Panc1 (cell line): ENCODE data around the gene ACIN1. TPM values are rescaled to one million over a fixed set of nuclear protein-coding genes. Genes with fewer than 3 reads are reported as not detected.

Experiments
- ATAC-seq: fragments of 200-7000 bp; cut with Tn5 transposase; 2 replicates; pipeline ENCODE4 v1.9.1; 2020; ENCODE audit warnings: mild to moderate bottlenecking, moderate library complexity
- BruUV-seq: library from RNA; stranded (reverse); fragments of 400-500 nt; replicated peaks from 2 replicates; lab custom pipeline; 2021; lab: Mats Ljungman, UMichigan
- CTCF ChIA-PET: fragments of 300-600 bp; sonication (Branson Sonifier 250); formaldehyde crosslinking; loops from one replicate; lab custom pipeline; 2022; ENCODE audit warnings: antibody characterized with exemption; lab: Charles Lee
- POLR2A ChIA-PET: fragments of 300-600 bp; sonication (Branson Sonifier 250); formaldehyde crosslinking; loops from one replicate; lab custom pipeline; 2022; ENCODE audit warnings: antibody characterized with exemption; lab: Charles Lee
- DNase-seq: peaks from one replicate; pipeline ENCODE4 v3.0.0-alpha.2; 2010; ENCODE audit warnings: low read depth, low spot score
- H3K27ac ChIP-seq: 2 replicates; pipeline ENCODE4 v1.5.1; 2011; ENCODE audit warnings: mild to moderate bottlenecking, low read length, inconsistent platforms
- H3K27me3 ChIP-seq: fragments of 200-500 bp; sonication (Bioruptor generic); 2 replicates; pipeline ENCODE4 v1.6.0; 2014; ENCODE audit warnings: low read length, inconsistent platforms; ENCODE audit not compliant: control insufficient read depth, insufficient read depth
- H3K36me3 ChIP-seq: fragments of 200-500 bp; sonication (Bioruptor generic); 2 replicates; pipeline ENCODE4 v1.5.1; 2014; ENCODE audit warnings: inconsistent platforms, mild to moderate bottlenecking, low read length, moderate library complexity; ENCODE audit not compliant: control insufficient read depth, insufficient read depth
- H3K4me1 ChIP-seq: 2 replicates; pipeline ENCODE4 v1.5.1; 2011; ENCODE audit warnings: inconsistent platforms, mild to moderate bottlenecking, low read length, moderate library complexity; ENCODE audit not compliant: control insufficient read depth, insufficient read depth
- H3K4me3 ChIP-seq, 2 experiments: 2 replicates each; pipeline ENCODE4 v1.5.1; 2011 to 2012; ENCODE audit warnings: low read depth in 2 of 2, low read length in 2 of 2, mild to moderate bottlenecking in 2 of 2, inconsistent platforms in 1 of 2, moderate library complexity in 1 of 2
- H3K9me3 ChIP-seq: fragments of 200-500 bp; sonication (Bioruptor generic); 2 replicates; pipeline ENCODE4 v1.5.1; 2014; ENCODE audit warnings: low read depth, mild to moderate bottlenecking, inconsistent platforms, low read length, moderate library complexity; ENCODE audit not compliant: control insufficient read depth, insufficient read depth
- POLR2AphosphoS5 ChIP-seq: IDR thresholded peaks from 2 replicates; pipeline ENCODE4 v1.6.1; 2012; ENCODE audit warnings: mild to moderate bottlenecking, low read depth, low read length, moderate library complexity
- SIN3A ChIP-seq: IDR thresholded peaks from 2 replicates; pipeline ENCODE4 v1.6.1; 2012; ENCODE audit warnings: low read depth, mild to moderate bottlenecking, low read length, moderate library complexity, borderline replicate concordance; ENCODE audit not compliant: insufficient read depth
- TCF7L2 ChIP-seq: IDR thresholded peaks from 2 replicates; pipeline ENCODE4 v1.6.1; 2011; ENCODE audit warnings: mild to moderate bottlenecking, low read depth, low read length, inconsistent platforms
- in situ Hi-C: cut with HindIII; loops from 2 replicates; pipeline ENCODE4 v1.10.0; 2016; ENCODE audit warnings: low sequenced_read_pairs, low pct_unique_long_range_greater_than_20kb
- intact Hi-C: fragments of 100-400 bp; cut with micrococcal nuclease; formaldehyde crosslinking; loops from one replicate; pipeline ENCODE4 v1.10.0; 2022; ENCODE audit not compliant: unreplicated experiment
- total RNA-seq: library from RNA; stranded (reverse); gene quantifications from one replicate; pipeline ENCODE4 v1.2.1, GENCODE V29; 2021; ENCODE audit not compliant: unreplicated experiment
- TF ChIP-seq, protein P1 (sequence below): fragments of 450-650 bp; IDR thresholded peaks from 2 replicates; pipeline ENCODE4 v1.5.1; 2017; ENCODE audit warnings: mild to moderate bottlenecking
- TF ChIP-seq, protein P2 (sequence below), 2 experiments: IDR thresholded peaks; 2 replicates each; pipeline ENCODE4 v1.6.1; 2011 to 2012; ENCODE audit warnings: low read depth in 2 of 2, control low read depth in 1 of 2, low read length in 1 of 2, mild to moderate bottlenecking in 1 of 2, moderate library complexity in 1 of 2; ENCODE audit not compliant: insufficient read depth in 1 of 2

ACIN1 gene
- total RNA-seq, 1 experiment from 2014 or later, result 162 TPM

DNA sequence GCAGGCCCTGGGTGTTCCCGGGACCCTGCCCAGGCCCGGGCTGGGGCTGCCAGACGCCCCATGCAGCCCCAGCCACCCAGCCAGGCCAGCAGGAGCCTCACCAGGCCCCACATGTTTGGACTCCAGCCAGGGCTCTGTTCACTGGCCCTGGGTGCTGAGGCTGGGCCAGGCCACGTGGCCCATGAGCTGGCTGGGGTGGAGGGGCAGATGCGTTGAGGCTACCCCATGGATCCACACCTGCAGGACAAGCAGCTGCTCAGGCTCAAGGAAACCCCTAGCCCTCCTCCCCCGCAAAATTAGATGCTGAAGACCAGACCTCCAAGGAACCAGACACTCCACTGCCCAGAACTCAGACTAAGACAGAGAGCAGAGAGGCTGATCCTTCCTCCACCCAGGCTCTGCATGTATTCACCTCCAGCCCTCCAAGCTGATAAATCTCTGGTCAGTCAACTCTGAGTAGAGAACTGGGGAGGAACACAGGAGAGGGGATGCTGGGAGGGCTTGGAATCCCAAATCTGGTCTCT lies 39.3 kb downstream of the ACIN1 start:
- intact Hi-C loops, result loop anchor here (5.0 kb wide), 1 partner anchor 123 kb away; no protein-coding TSS in a partner anchor
- Histone ChIP-seq H3K4me1 (peaks cover 3% of the 10 kb centered on the region), H3K27me3 (no peaks in the 10 kb centered on the region), H3K27ac (no peak overlapping the region), H3K9me3 (no peaks in the 10 kb centered on the region), H3K4me3 (no peak overlapping the region), H3K36me3 (no peaks in the 10 kb centered on the region)
- no peak for ATAC-seq
- ChIA-PET POLR2A (no interaction called here), CTCF (interaction anchor here (0.6 to 2.6 kb wide), 5 partner anchors 61 to 183 kb away, joined by 3 to 12 read pairs (median 4); no protein-coding TSS in a partner anchor)
- TF ChIP-seq TCF7L2, result no peak
- TF ChIP-seq, protein P1, sequence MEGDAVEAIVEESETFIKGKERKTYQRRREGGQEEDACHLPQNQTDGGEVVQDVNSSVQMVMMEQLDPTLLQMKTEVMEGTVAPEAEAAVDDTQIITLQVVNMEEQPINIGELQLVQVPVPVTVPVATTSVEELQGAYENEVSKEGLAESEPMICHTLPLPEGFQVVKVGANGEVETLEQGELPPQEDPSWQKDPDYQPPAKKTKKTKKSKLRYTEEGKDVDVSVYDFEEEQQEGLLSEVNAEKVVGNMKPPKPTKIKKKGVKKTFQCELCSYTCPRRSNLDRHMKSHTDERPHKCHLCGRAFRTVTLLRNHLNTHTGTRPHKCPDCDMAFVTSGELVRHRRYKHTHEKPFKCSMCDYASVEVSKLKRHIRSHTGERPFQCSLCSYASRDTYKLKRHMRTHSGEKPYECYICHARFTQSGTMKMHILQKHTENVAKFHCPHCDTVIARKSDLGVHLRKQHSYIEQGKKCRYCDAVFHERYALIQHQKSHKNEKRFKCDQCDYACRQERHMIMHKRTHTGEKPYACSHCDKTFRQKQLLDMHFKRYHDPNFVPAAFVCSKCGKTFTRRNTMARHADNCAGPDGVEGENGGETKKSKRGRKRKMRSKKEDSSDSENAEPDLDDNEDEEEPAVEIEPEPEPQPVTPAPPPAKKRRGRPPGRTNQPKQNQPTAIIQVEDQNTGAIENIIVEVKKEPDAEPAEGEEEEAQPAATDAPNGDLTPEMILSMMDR, result no peak
- TF ChIP-seq, protein P2, sequence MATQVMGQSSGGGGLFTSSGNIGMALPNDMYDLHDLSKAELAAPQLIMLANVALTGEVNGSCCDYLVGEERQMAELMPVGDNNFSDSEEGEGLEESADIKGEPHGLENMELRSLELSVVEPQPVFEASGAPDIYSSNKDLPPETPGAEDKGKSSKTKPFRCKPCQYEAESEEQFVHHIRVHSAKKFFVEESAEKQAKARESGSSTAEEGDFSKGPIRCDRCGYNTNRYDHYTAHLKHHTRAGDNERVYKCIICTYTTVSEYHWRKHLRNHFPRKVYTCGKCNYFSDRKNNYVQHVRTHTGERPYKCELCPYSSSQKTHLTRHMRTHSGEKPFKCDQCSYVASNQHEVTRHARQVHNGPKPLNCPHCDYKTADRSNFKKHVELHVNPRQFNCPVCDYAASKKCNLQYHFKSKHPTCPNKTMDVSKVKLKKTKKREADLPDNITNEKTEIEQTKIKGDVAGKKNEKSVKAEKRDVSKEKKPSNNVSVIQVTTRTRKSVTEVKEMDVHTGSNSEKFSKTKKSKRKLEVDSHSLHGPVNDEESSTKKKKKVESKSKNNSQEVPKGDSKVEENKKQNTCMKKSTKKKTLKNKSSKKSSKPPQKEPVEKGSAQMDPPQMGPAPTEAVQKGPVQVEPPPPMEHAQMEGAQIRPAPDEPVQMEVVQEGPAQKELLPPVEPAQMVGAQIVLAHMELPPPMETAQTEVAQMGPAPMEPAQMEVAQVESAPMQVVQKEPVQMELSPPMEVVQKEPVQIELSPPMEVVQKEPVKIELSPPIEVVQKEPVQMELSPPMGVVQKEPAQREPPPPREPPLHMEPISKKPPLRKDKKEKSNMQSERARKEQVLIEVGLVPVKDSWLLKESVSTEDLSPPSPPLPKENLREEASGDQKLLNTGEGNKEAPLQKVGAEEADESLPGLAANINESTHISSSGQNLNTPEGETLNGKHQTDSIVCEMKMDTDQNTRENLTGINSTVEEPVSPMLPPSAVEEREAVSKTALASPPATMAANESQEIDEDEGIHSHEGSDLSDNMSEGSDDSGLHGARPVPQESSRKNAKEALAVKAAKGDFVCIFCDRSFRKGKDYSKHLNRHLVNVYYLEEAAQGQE (IDR thresholded peaks at IDR 0.05; ENCODE audit: insufficient read depth in 1 of 2, low read depth in 2 of 2, low read length in 1 of 2), result no peak
- TF ChIP-seq POLR2AphosphoS5, result no peak
- BruUV-seq, result no TSS peak
- in situ Hi-C loops, result no loop called here
- DNase-seq, result no peak

DNA sequence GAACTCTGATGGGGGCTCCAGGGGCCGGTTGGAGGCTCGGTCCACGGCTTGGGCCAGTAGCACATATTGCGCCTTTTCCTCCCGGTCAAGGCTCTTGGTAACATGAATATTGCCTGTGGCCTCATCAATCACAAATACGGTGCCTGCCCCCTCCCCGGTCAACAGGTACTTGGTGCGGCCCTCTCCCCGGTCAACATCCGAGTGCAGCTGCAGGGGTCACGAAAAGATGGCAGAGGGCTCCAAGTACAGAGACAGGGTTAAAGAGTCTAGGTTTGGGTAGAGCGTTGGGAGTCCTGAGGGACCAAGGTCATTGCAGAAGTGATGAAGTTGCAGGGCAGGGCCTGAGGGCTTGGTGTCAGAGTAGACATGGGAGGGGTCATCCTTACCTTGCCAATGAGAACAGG lies 39.8 kb downstream of the ACIN1 start:
- no peak overlapping the region for H3K27ac ChIP-seq
- no peak overlapping the region for H3K4me3 ChIP-seq
- ATAC-seq, result no peak
- no peaks in the 10 kb centered on the region for H3K9me3 ChIP-seq
- CTCF ChIA-PET, result interaction anchor here (0.6 to 2.6 kb wide), 5 partner anchors 61 to 182 kb away, joined by 3 to 12 read pairs (median 4); no protein-coding TSS in a partner anchor
- H3K36me3 ChIP-seq, result no peaks in the 10 kb centered on the region
- TF ChIP-seq TCF7L2 (no peak), POLR2AphosphoS5 (no peak), SIN3A (no peak)
- TF ChIP-seq, protein P2 (IDR thresholded peaks at IDR 0.05; ENCODE audit: insufficient read depth in 1 of 2, low read depth in 2 of 2, low read length in 1 of 2), result no peak
- TF ChIP-seq, protein P1, result no peak
- no TSS peak for BruUV-seq
- no peaks in the 10 kb centered on the region for H3K27me3 ChIP-seq
- intact Hi-C loops (loop anchor here (5.0 kb wide), 1 partner anchor 123 kb away; no protein-coding TSS in a partner anchor), in situ Hi-C loops (no loop called here)
- H3K4me1 ChIP-seq, result peaks cover 3% of the 10 kb centered on the region
- no peak for DNase-seq
- POLR2A ChIA-PET, result interaction anchor here (0.7 kb wide), 1 partner anchor 25 kb away, joined by 4 read pairs; no protein-coding TSS in a partner anchor
